DOHH2 (cell line): ENCODE measurements around the gene DDIT4L.

Experiments
- EZH2phosphoT487 ChIP-seq: fragments of 200-600 bp; sonication (generic); IDR thresholded peaks from 2 replicates; pipeline ENCODE4 v1.6.1; 2017; ENCODE audit warnings: borderline replicate concordance, mild to moderate bottlenecking, antibody characterized with exemption, low read length, moderate library complexity, mixed read lengths
- TF ChIP-seq, protein P1 (sequence below): fragments of 200-600 bp; sonication (generic); IDR thresholded peaks from one replicate; pipeline ENCODE4 v1.5.1; 2014; ENCODE audit warnings: antibody characterized with exemption, mild to moderate bottlenecking, low read depth, low read length; ENCODE audit not compliant: poor library complexity, severe bottlenecking

DNA sequence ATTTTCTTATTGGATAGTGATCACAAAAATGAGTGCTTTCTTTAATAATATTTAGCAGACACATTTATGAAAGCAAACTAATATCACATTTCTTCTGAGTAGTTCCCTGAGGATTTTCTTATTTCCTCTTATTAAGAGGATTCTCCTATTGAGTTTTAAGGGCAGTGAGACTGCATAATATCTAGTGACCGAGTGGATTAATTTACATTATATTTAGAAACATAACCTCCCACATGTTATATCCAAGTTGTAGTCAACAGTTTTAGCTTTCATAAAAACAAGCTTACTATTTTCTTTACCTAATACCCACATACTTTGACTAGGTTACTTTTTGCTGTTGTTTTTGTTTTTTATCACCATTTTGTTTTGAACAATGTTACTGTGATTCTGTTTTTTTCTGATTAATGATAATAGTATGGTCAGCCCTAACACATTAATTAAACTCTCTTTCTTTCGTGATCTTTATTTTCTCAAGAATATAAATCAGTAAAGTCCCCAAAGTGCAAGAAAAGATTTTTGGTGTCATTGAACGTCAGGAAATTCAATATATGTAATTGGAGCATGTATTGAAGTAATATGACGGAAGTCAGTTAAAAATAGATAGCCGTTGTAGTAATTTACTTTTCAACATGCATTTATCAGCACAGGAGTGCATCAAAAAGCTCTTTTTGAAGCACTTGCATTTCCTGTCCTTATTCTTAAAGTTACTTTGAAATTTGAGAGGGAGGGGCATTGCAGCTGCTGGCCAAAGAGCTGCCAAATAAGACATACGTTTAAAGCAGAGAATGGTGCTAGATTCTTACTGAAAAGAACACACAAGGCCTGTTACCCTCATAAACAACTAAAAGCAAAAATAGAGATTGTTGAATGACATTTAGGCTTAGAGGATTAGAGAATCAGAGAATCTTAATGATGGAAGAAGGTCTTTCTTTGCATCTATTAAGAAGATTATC is 25.2 kb downstream of the DDIT4L start:
- TF ChIP-seq, protein P1, sequence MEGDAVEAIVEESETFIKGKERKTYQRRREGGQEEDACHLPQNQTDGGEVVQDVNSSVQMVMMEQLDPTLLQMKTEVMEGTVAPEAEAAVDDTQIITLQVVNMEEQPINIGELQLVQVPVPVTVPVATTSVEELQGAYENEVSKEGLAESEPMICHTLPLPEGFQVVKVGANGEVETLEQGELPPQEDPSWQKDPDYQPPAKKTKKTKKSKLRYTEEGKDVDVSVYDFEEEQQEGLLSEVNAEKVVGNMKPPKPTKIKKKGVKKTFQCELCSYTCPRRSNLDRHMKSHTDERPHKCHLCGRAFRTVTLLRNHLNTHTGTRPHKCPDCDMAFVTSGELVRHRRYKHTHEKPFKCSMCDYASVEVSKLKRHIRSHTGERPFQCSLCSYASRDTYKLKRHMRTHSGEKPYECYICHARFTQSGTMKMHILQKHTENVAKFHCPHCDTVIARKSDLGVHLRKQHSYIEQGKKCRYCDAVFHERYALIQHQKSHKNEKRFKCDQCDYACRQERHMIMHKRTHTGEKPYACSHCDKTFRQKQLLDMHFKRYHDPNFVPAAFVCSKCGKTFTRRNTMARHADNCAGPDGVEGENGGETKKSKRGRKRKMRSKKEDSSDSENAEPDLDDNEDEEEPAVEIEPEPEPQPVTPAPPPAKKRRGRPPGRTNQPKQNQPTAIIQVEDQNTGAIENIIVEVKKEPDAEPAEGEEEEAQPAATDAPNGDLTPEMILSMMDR, result no peak
- no peak for TF ChIP-seq EZH2phosphoT487
